ENCODE measurements around the gene MAML2. TPM values are rescaled to one million over a fixed set of nuclear protein-coding genes. Genes with fewer than 3 reads are reported as not detected.

MAML2 gene
- total RNA-seq, 1 experiment from 2014 or later, result 2.1 TPM

DNA sequence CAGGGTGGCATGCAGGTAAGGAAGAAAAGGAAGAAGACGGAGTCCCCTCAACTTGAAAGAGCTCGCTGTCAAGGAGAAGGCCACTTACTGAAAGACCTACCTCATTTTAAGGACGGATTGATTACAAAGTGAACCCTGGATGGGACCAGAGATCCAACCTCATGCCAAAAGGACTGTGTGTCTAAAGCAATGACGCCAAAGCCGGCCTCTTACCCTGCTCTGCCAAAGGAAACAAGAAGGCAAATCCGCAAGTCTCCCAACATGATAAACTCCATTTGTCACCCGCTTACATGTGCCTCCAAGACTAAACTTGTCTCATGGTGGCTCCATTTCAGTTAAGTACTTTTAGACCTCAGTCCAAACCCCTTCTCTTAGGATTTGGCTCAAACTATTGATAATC, 270.4 kb downstream of the MAML2 start:
- no peak for DNase-seq (ENCODE audit: low spot score)

DNA sequence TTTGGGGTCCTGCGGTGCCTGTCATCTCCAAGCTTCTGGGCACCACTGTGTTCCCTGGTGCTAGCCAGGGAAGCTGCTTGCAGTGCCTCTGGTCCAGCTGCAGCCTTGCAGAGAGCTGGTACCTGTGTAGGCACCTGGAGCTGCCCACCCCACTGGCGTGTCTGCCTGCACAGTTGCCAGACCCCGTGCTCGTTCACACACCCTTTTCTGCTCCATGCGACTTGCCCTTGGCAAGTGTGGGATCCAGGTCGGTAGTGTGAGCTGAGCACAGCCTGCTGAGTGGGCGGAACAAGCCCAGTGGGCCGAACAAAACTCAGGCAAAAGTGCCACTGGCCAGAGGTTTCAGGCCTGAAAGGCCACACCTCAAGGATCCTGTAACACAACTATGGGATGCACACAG, 272.5 kb downstream of the MAML2 start:
- DNase-seq (ENCODE audit: low spot score), result no peak

- DNase-seq (ENCODE audit: low spot score), result no peak
Measured at GRCh38 chr11:96067160-96067559, 275.8 kb downstream of the MAML2 start.

DNA sequence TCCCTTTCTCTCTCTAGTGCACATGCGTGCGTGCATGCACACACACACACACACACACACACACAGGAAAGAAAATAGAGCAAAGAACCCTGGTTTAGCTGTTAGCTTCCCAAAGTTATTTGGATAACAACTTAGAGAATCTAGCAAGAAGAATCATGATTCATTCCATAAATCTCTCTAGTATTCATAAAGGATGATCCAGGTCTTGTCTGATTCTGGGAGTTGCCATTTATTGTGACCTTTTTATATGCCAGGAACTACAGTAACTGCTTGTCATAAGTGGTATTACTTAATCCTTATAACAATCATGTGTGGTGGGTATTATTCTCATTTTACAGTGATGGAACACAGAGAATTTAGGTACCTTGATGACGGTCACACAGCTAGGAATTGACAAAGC, 277.6 kb downstream of the MAML2 start:
- DNase-seq (ENCODE audit: low spot score), result no peak

DNA sequence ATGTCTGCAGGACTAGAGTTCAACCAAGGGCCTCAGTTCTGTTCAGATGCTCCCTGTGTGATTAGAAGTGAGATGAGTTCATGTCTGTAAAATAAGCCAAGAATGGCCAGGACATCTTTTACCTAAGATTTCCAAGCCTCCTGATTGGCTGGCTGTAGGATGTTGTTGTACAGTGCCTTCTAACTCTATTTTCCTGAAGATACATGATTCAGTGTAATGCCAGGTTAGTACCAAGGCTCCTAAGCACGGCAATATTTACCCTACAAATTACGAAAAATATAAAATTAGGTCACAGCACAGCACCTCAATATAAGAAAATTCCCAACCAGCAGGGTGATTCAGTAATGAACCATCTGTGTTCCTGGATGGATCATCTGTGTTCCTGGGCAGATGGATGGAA, 279.1 kb downstream of the MAML2 start:
- no peak for DNase-seq (ENCODE audit: low spot score)

DNA sequence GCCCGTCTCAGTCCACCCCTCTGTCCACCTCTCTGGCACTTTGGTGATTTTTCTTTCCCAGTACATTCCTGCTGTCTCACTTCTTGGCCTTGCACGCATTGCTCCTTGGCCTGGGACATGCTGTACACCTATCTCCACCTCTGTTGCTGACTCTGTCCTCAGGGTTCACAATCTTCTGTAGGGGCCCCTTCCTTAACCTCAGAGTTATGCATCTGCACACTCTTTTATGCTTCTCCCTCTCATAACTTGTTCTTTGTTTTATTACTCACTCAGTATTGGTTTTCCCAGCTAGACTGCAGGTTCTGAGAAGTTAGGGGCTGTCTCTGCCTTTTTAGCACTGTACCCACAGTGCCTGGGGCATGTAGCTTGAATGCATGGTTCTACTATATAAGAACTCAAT, 279.9 kb downstream of the MAML2 start:
- no peak for DNase-seq (ENCODE audit: low spot score)

DNA sequence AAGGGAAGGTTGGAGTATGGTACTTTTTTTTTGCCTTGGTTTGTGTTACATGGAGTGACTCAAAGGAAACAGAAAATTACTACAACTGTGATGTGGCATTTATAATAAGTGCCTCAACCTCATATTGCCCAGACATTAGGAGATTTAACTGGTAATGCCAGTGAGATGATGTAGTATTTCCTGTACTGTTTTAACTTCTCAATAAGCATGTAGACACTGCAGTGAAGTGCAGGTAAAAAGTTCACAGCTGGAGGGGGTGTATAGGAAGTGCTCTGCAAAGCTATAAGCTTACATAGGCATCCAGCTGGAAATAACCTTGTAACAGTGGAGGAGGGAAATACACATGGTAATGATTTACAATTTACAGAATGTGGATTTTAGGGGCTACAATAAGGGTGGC, 280.9 kb downstream of the MAML2 start:
- DNase-seq (ENCODE audit: low spot score), result peak; percentile 40

GRCh38 chr11:96061730-96062129, 281.3 kb downstream of the MAML2 start:
- DNase-seq (ENCODE audit: low spot score), result no peak

GRCh38 chr11:96061069-96061468, 281.9 kb downstream of the MAML2 start:
- no peak for DNase-seq (ENCODE audit: low spot score)

- no peak for DNase-seq (ENCODE audit: low spot score)
Measured at GRCh38 chr11:96057502-96057901, 285.5 kb downstream of the MAML2 start.

- no peak for DNase-seq (ENCODE audit: low spot score)
Measured at GRCh38 chr11:96056576-96056975, 286.4 kb downstream of the MAML2 start.

DNA sequence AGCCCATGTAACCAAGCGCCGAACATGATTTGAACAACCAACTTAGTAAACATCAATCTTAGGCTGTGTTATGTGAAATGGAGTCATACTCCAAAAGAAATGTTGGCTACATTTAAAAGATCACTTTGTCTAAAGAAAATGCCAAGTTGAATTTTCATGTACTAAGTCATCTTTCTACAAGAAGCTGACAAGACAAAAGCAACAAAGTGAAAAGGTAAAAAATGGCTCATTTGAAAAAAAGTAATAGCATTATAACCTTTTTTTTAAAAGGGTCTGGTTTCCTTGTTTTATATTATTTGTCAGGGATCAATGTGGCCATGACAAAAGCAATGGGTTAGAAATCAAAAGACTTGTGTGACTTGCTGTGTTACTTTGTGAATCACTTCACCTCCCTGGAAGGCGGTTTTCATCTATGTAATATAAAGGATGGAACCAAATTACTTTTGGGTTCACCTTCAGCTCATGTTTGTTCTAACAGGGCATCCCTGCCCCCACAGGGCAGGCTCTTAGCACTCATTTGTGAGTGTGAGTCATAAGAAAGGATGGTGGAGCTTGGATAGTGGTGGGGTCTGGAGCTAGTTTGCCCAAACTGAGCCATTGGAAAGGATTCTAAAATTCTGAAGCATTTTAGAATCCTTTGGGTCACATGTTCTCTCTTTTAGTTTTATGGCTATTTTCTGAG, 287.1 kb downstream of the MAML2 start:
- DNase-seq (ENCODE audit: low spot score), result peak; percentile 18

DNA sequence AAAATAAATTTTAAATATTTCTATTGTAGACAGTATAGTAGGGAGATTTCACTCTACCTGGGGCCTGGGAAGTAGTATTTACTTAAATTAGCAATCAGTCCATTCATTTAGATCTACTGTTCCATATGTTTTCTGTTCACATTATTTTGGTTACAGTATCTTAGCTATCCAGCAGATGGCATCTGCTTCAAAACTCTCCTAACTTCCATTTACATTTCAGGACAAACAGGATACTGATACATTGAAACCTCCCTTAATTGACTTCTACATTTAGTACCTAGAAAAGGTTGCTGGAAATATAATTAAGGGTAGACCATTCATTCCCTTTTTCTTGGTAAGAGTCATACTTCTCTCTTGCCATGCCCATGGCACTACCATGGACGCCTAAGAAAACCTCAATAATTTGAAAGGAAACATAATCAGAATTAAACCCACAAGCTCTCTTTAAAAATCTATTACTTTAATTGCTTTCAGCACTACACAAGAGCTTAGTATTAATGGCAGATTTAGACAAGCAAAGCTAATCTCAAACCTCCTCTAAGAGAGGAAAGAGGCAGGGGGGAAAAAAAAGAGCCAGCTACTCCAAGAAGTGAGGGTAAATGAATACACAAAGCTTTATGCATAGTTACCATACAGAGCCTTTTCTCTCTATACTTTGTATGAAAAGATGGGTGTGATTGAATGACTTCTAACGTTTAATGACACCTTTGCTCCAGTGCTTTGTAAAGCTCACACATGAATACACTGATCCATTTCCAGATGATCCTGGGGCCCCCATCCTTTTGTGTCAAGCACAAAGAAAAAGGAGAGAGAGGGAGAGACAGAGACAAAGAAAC, 287.9 kb downstream of the MAML2 start:
- peak; percentile 25 for DNase-seq (ENCODE audit: low spot score)

GRCh38 chr11:96052921-96053651, 289.9 kb downstream of the MAML2 start:
- no peak for DNase-seq (ENCODE audit: low spot score)

DNA sequence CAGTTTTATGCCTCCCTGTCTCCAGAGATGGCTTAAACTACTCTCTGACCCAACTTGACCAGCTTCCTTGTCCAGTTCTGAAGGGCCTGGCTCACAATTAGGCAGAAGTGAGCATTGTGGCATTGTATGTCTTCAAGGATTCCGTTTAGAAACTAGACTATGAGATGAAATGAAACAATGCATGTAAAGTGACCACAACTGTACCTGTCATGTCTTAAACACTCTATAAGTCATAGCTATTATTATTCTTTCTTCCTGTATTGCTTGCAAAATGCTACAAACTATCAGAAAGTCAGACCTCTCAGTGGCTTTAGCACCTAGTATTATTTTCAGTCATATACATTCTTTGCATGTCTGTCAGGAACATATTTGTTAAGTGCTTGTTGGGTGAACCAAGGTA, 291.2 kb downstream of the MAML2 start:
- DNase-seq (ENCODE audit: low spot score), result no peak

DNA sequence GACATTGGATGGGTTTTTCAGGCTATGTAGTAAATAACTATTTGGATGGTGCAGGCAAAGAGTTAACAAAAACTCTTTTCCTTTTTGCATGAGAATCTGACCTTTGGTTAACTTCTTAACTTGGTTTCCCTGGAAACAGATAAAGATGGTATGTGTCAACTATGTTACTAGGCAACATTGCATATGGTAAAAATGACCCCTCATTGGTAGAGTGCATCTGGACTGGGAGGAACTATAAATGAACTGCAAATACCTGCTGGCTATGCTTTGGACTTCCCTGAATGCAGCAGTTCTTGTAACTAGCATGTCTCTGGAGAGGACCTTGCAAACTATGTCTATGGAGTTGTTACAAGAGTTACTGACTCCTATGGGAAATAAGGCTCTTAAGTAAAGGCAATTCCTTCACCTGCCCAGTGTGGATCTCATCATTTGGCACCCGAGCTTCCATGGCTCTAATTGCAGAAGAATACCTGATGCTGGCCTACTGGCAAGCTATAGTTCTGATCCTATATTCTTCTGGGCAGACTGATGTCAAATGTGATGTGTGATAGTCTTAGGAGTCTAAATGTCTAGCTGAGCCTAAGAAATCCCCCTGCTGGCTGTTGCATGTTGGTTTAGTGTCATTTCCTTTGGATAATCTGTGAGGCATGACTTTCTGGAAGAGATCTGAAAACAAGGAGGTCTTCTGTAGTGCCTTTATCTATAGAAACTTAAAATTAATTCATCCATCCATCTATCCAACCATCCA, 292.4 kb downstream of the MAML2 start:
- DNase-seq (ENCODE audit: low spot score), result no peak

DNA sequence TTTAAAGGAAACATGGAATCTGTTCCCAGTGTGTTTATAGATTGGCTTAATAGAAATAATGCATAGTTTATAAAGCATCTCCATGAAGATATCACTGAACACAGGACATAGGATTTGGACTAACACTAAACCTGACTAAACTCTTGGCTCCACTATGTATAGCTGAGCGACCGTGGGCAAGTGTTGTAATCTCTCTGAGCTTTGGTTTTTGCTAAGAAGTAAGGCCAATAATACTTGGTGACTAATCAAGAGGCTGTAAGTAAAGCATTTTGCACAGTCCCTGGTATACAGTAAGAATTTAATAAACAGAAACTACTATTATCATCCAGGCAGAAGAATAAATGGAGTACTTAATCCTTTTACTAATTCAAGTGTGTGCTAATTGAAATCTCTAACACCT, 293.6 kb downstream of the MAML2 start:
- no peak for DNase-seq (ENCODE audit: low spot score)

- peak; percentile 16 for DNase-seq (ENCODE audit: low spot score)
Measured at GRCh38 chr11:96045622-96046456, 297.2 kb downstream of the MAML2 start.

DNA sequence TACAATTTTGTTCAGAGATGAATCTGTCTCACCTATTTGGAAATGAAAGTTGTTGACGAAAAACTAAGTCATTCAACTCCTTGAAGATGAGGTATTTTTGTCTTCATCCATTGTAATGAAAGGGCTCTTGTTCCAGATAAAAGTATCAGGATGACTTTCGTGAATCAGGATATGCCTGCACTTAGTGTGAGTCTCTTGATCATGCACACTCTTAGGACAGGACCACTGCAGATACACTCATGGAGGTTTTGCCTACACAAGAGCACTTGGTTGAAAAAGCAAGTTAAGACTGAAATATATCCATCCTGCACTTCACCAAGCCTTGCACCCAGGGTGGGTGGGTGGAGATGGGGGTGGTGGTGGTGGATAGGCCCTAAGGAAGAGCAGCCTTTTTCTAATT, 298.2 kb downstream of the MAML2 start:
- no peak for DNase-seq (ENCODE audit: low spot score)

GRCh38 chr11:96044311-96044710, 298.7 kb downstream of the MAML2 start:
- DNase-seq (ENCODE audit: low spot score), result no peak

DNA sequence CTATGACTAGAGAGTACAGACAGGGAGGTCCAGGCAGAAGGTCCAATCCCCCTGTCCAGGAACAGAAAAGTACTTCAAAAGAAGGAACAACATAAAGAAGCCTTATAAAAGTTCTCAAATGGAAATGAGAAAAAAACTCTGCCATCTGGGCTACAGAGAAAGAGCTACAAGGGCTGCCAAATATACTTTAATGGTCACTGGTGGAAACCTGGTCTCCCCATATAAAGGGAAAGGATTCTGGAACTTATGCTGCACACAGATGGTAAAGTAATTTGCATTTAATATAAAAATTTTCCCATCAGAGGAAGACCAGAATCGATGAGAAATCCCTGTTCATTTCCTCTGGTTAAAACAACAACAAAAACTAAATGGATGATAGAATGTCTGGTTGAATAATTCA, 299.7 kb downstream of the MAML2 start:
- DNase-seq (ENCODE audit: low spot score), result no peak
